ENCODE results near the gene RAX2. TPM values are rescaled to one million over a fixed set of nuclear protein-coding genes. Genes with fewer than 3 reads are reported as not detected.

The RAX2 gene
- total and polyA plus RNA-seq, 2 of the 8 experiments (the other 6 are each of a cell fraction or from before 2014, with no cell fraction given): 0.08 TPM; not detected in 1

DNA sequence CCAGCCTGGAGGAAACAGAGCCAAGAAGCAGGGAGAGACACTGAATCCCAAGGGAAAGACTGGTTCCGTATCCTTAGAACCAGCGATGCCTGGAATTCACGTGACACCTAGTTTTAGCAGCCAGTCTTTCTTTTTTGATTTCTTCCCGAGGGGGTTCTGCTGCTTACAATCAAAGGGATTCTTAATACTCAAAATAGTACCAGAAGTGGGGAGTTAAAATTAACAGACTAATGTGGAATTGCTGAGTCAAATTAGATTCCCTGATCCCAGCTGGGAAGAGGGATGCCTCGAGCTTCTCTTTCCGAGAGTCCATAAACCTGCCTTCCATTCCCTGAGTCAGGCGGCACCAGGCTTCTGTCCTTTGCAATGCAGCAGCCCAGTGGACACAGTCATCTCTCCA is 18.9 kb upstream of the RAX2 start:
- no peak overlapping the region for H3K4ac ChIP-seq (replicated peaks; ENCODE audit: insufficient read length, low read depth, low read length)
- no peak overlapping the region for H3K56ac ChIP-seq (replicated peaks; ENCODE audit: insufficient read length, low read depth, low read length)
- no peaks in the 10 kb centered on the region for H3K4me1 ChIP-seq (replicated peaks in 1 of 4; ENCODE audit: control insufficient read depth in 3 of 4, insufficient read depth in 4 of 4, low read length in 3 of 4)
- no peaks in the 10 kb centered on the region for H3K79me2 ChIP-seq (ENCODE audit: control insufficient read depth in 1 of 2, insufficient read depth in 2 of 2, low read length in 2 of 2)
- FAIRE-seq: no peak
- no peak overlapping the region for H2BK120ac ChIP-seq (replicated peaks; ENCODE audit: low read depth, low read length)
- no peaks in the 10 kb centered on the region for H4K20me1 ChIP-seq (replicated peaks in 1 of 2; ENCODE audit: control insufficient read depth in 1 of 2, insufficient read depth in 2 of 2, low read length in 2 of 2)
- H3K4me2 ChIP-seq (ENCODE audit: insufficient read depth in 1 of 2, low read depth in 2 of 2, low read length in 2 of 2): no peak overlapping the region
- H2AFZ ChIP-seq (ENCODE audit: low read length): no peak overlapping the region
- H3K9ac ChIP-seq (replicated peaks in 1 of 4; ENCODE audit: extremely low read depth in 1 of 4, low read depth in 3 of 4, low read length in 3 of 4): no peak overlapping the region
- no peak for DNase-seq (ENCODE audit: low read depth in 1 of 2, low spot score in 2 of 2)
- no peak overlapping the region for H3K14ac ChIP-seq (ENCODE audit: insufficient read length)
- H3K27ac ChIP-seq (ENCODE audit: low read depth, low read length): no peak overlapping the region
- H3K9me3 ChIP-seq (ENCODE audit: insufficient read depth in 2 of 2, low read depth in 1 of 2, low read length in 1 of 2): 0 out of 4 replicates have a peak, but pooled peaks cover 0 to 4% of the 10 kb centered on the region in 2 experiments
- H3K18ac ChIP-seq (ENCODE audit: extremely low read depth, low read length): no peak overlapping the region
- whole genome bisulfite sequencing, 2 experiments (ENCODE audit: extremely low coverage in 1 of 2, insufficient coverage in 1 of 2, insufficient read length in 1 of 2, insufficient replicate concordance in 2 of 2, low coverage in 1 of 2, low lambda C conversion rate in 2 of 2, missing lambda C conversion rate in 1 of 2): 91% methylated on average over 7 of the region's 7 CpGs; no CpG with 5 or more reads in 1 of the 2 experiments
- no peak overlapping the region for H4K8ac ChIP-seq (ENCODE audit: extremely low read depth, insufficient read depth, low read length)
- H4K91ac ChIP-seq (replicated peaks; ENCODE audit: insufficient read length, low read length): no peak overlapping the region
- H3K36me3 ChIP-seq (ENCODE audit: control insufficient read depth in 2 of 4, insufficient read depth in 4 of 4, low read length in 3 of 4): no peaks in the 10 kb centered on the region
- TF ChIP-seq, protein P1, sequence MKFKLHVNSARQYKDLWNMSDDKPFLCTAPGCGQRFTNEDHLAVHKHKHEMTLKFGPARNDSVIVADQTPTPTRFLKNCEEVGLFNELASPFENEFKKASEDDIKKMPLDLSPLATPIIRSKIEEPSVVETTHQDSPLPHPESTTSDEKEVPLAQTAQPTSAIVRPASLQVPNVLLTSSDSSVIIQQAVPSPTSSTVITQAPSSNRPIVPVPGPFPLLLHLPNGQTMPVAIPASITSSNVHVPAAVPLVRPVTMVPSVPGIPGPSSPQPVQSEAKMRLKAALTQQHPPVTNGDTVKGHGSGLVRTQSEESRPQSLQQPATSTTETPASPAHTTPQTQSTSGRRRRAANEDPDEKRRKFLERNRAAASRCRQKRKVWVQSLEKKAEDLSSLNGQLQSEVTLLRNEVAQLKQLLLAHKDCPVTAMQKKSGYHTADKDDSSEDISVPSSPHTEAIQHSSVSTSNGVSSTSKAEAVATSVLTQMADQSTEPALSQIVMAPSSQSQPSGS (IDR thresholded peaks at IDR 0.05; ENCODE audit: low read length): no peak
- TF ChIP-seq CBX8 (IDR thresholded peaks at IDR 0.05; ENCODE audit: borderline replicate concordance, low read depth, low read length): no peak
- TF ChIP-seq TAF7 (optimal IDR thresholded peaks at IDR 0.05; ENCODE audit: borderline replicate concordance, low read depth, low read length): no peak
- no peak for TF ChIP-seq GABPA (IDR thresholded peaks at IDR 0.05; ENCODE audit: borderline replicate concordance, insufficient read depth, low read length)
- TF ChIP-seq BRCA1 (IDR thresholded peaks at IDR 0.05; ENCODE audit: low read depth, low read length): no peak
- TF ChIP-seq PHF8 (conservative IDR thresholded peaks at IDR 0.05; ENCODE audit: low read depth, low read length): no peak
- TF ChIP-seq TCF12 (IDR thresholded peaks at IDR 0.05; ENCODE audit: low read depth, low read length): no peak
- no peak for TF ChIP-seq ZNF274 (IDR thresholded peaks at IDR 0.05; ENCODE audit: borderline replicate concordance, extremely low read depth, low read length)
- TF ChIP-seq KDM5A (IDR thresholded peaks at IDR 0.05; ENCODE audit: low read length): no peak
- no peak overlapping the region for H2BK12ac ChIP-seq (ENCODE audit: low read depth, low read length)
- H2BK15ac ChIP-seq (ENCODE audit: low read length): no peak overlapping the region
- ChIA-PET CTCF (ENCODE audit: partially characterized antibody) (interaction anchor here (0.5 to 1.9 kb wide), 6 partner anchors 20 to 81 kb away, joined by 3 to 6 read pairs (median 4); no protein-coding TSS in a partner anchor), POLR2A (ENCODE audit: partially characterized antibody) (interaction anchor here (0.9 kb wide), 1 partner anchor 11 kb away, joined by 3 read pairs; no protein-coding TSS in a partner anchor)
- H3K23me2 ChIP-seq (ENCODE audit: low read depth, low read length): no peaks in the 10 kb centered on the region; the same call in 1 of the 2 replicates
- H2AK5ac ChIP-seq (ENCODE audit: low read depth, low read length): no peak overlapping the region
- no peak overlapping the region for H4K5ac ChIP-seq (ENCODE audit: insufficient read length, low read depth, low read length)
- H3K23ac ChIP-seq (ENCODE audit: insufficient read length): no peak overlapping the region
- no peaks in the 10 kb centered on the region for H3K79me1 ChIP-seq (ENCODE audit: low read depth, low read length)
- H3K4me3 ChIP-seq (ENCODE audit: extremely low read depth in 1 of 4, insufficient read depth in 2 of 4, low read depth in 3 of 4, low read length in 4 of 4): no peak overlapping the region
- H2BK5ac ChIP-seq (ENCODE audit: low read depth, low read length): no peak overlapping the region
- peaks cover 0 to 3% (median 1%) of the 10 kb centered on the region in 4 experiments; a peak in 4 of 7 replicates for H3K27me3 ChIP-seq (replicated peaks in 1 of 4; ENCODE audit: control insufficient read depth in 3 of 4, extremely low read depth in 1 of 4, insufficient read depth in 3 of 4, low read length in 3 of 4)
- no peak overlapping the region for H2BK20ac ChIP-seq (ENCODE audit: low read length)
